Uterus (tissue), 4 donors: ENCODE data around the gene SART3. TPM values are rescaled to one million over a fixed set of nuclear protein-coding genes. Genes with fewer than 3 reads are reported as not detected.

Experiments
- DNase-seq, 2 donors: peaks; one replicate each; pipeline ENCODE4 v3.0.0-alpha.2; 2019 to 2020
- H3K27ac ChIP-seq, 2 donors: fragments of 200-600 bp; sonication (generic); 1 replicate in 1 of 2; 2 replicates in 1 of 2; pipeline ENCODE4 v1.5.1; 2016 to 2018
- H3K27me3 ChIP-seq, 2 donors: fragments of 200-600 bp; sonication (generic); one replicate each; pipeline ENCODE4 v1.5.1; 2018 to 2019; ENCODE audit warnings: control low read depth in 1 of 2
- H3K36me3 ChIP-seq, 2 donors: fragments of 200-600 bp; sonication (generic); one replicate each; pipeline ENCODE4 v1.5.1; 2019; ENCODE audit warnings: control low read depth in 1 of 2
- H3K4me1 ChIP-seq, 2 donors: fragments of 200-600 bp; sonication (generic); one replicate each; pipeline ENCODE4 v1.5.1; 2018 to 2019; ENCODE audit warnings: control low read depth in 1 of 2
- H3K4me3 ChIP-seq, 2 donors: fragments of 200-600 bp; sonication (generic); 1 replicate in 1 of 2; 2 replicates in 1 of 2; pipeline ENCODE4 v1.5.1; 2018 to 2019; ENCODE audit warnings: mild to moderate bottlenecking in 1 of 2
- H3K9me3 ChIP-seq, 2 donors: fragments of 200-600 bp; sonication (generic); one replicate each; pipeline ENCODE4 v1.5.1; 2019; ENCODE audit warnings: control low read depth in 1 of 2
- POLR2A ChIP-seq, 2 donors: fragments of 450-650 bp; IDR thresholded peaks; one replicate each; pipeline ENCODE4 v1.6.1; 2016; ENCODE audit warnings: antibody characterized with exemption in 2 of 2, mild to moderate bottlenecking in 1 of 2, moderate library complexity in 1 of 2
- intact Hi-C: fragments of 100-400 bp; cut with DNase I; formaldehyde crosslinking; loops from one replicate; pipeline ENCODE4 v1.15.1; 2023; ENCODE audit warnings: low total_unique reads
- total RNA-seq, 4 donors: library from RNA; depleted of rRNA in 3 of 4; stranded (reverse); fragments of >200 nt in 3 of 4; gene quantifications; one replicate each; pipeline versions ENCODE4 v1.1.0 to v1.2.4, GENCODE V29; 2014 to 2023
- TF ChIP-seq, protein P1 (sequence below), 4 experiments: fragments of 200-600 bp in 2 of 4; fragments of 450-650 bp in 2 of 4; sonication (generic) in 2 of 4; IDR thresholded peaks; one replicate each; pipeline ENCODE4 v1.5.1; 2016 to 2019; ENCODE audit warnings: antibody characterized with exemption in 4 of 4, mild to moderate bottlenecking in 2 of 4, moderate library complexity in 1 of 4
- donor health status: DM: yes; HTN: yes; CAD: no.

Gene SART3
- total RNA-seq, 4 donors from 2014 or later = 16.2 to 86.1 (median 55.7) TPM

DNA sequence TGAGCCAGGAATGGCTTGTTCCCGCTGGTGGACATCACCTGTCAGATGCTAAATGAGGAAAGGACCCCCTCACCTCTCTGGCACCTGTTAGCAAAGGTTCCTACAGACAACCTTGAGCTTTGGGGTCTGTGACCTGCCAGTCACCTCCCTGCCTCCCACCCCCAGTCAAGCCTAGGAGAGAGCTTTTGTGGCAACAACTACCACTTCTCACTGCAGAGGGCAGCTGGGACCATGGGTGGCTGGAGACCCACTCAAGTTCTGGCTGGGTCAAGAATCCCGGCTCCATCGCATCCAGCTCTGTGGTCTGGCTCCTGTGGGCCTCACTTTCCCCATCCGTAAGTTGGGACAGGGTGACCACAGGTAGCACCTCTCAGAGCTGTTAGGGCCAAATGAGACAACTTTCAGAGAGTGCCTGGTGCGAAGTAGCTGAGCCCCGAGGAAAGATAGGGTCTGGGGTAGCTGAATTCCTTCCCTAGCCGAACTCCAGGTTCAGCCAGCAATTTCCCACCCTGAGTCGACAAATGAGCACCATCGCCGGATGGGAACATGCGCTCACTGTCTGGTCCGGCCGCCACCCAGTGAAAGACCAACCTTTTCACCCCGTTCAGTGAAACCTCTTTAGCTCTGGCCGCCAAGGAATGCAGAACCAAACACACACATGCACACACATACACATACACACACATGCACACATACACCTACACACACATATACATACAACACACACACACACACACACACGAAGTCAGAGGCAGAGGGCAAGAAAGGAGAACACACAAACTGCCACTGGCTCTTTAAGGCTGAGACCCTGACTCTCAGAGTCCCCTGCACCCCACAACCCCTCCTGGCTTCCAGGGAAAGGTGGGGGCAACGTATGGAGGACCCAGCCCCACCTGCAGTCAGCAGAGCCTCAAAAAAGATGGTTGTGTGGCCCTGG lies 35.0 kb upstream of the SART3 start:
- H3K27ac ChIP-seq = peak overlapping the region; percentile 38 to 55
- H3K4me3 ChIP-seq = no peak overlapping the region
- H3K4me1 ChIP-seq = no peaks in the 10 kb centered on the region
- intact Hi-C loops = no loop called here
- DNase-seq = no peak
- no peaks in the 10 kb centered on the region for H3K36me3 ChIP-seq
- H3K27me3 ChIP-seq = no peaks in the 10 kb centered on the region
- TF ChIP-seq POLR2A (IDR thresholded peaks at IDR 0.05) = no peak
- TF ChIP-seq, protein P1, sequence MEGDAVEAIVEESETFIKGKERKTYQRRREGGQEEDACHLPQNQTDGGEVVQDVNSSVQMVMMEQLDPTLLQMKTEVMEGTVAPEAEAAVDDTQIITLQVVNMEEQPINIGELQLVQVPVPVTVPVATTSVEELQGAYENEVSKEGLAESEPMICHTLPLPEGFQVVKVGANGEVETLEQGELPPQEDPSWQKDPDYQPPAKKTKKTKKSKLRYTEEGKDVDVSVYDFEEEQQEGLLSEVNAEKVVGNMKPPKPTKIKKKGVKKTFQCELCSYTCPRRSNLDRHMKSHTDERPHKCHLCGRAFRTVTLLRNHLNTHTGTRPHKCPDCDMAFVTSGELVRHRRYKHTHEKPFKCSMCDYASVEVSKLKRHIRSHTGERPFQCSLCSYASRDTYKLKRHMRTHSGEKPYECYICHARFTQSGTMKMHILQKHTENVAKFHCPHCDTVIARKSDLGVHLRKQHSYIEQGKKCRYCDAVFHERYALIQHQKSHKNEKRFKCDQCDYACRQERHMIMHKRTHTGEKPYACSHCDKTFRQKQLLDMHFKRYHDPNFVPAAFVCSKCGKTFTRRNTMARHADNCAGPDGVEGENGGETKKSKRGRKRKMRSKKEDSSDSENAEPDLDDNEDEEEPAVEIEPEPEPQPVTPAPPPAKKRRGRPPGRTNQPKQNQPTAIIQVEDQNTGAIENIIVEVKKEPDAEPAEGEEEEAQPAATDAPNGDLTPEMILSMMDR (IDR thresholded peaks at IDR 0.05) = no peak
- no peaks in the 10 kb centered on the region for H3K9me3 ChIP-seq

DNA sequence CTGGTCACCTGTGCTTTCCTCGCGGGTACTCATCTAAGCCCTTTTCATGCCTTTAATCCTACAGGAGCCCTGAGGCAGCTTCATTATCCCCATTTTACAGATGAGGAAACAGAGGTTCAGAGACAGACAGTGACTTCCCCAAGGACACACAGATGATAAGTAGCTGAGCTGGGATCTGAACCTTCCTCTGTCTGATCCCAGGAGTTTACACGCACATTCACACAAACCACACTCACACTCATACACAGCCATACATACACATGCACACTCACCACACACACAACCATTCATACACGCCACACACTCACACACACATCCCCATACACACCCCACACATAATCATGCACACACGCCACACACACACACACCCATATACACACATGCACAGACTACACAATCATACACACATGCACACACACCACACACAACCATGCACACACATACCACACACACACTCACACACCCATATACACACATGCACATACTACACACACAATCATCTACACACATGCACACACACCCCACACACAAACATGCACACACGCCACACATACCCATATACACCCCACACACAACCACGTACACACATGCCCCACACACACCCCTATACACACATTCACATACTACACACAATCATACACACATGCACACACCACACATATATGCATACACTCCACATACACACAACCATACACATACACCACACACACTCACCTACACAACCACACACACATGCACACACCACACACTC lies 34.2 kb upstream of the SART3 start:
- intact Hi-C loops = no loop called here

DNA sequence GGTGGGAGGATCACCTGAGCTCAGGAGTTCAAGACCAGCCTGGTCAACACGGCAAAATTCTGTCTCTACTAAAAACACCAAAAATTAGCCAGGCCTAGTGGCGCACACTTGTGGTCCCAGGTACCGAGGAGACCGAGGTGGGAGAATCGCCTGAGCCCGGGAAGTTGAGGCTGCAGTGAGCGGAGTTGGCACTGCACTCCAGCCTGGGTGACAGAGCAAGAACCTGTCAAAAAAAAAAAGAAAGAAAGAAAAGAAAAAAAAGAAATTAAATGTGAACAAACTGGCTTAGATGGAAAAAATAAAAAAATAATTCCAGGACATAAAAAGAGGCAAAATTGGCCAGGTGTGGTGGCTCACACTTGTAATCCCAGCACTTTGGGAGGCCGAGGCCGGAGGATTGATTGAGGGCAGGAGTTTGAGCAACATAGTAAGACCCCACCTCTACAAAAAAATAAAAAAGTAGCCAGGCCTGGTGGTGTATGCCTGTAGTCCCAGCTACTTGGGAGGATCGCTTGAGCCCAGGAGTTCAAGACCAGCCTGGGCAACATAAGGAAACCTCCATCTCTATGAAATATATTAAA lies 33.4 kb upstream of the SART3 start:
- Histone ChIP-seq H3K27ac (no peak overlapping the region), H3K4me1 (no peaks in the 10 kb centered on the region), H3K27me3 (no peaks in the 10 kb centered on the region), H3K36me3 (no peaks in the 10 kb centered on the region), H3K9me3 (no peaks in the 10 kb centered on the region), H3K4me3 (no peak overlapping the region)
- no peak for TF ChIP-seq POLR2A (IDR thresholded peaks at IDR 0.05)
- TF ChIP-seq, protein P1 (IDR thresholded peaks at IDR 0.05) = no peak
- intact Hi-C loops = no loop called here
- no peak for DNase-seq

More for the DNA sequence above, 34.2 kb upstream of the SART3 start:
- H3K9me3 ChIP-seq = no peaks in the 10 kb centered on the region
- no peak overlapping the region for H3K4me3 ChIP-seq
- no peak for DNase-seq
- no peaks in the 10 kb centered on the region for H3K27me3 ChIP-seq
- TF ChIP-seq, protein P1 (IDR thresholded peaks at IDR 0.05) = no peak
- TF ChIP-seq POLR2A (IDR thresholded peaks at IDR 0.05) = no peak
- no peaks in the 10 kb centered on the region for H3K36me3 ChIP-seq
- no peaks in the 10 kb centered on the region for H3K4me1 ChIP-seq
- no peak overlapping the region for H3K27ac ChIP-seq

DNA sequence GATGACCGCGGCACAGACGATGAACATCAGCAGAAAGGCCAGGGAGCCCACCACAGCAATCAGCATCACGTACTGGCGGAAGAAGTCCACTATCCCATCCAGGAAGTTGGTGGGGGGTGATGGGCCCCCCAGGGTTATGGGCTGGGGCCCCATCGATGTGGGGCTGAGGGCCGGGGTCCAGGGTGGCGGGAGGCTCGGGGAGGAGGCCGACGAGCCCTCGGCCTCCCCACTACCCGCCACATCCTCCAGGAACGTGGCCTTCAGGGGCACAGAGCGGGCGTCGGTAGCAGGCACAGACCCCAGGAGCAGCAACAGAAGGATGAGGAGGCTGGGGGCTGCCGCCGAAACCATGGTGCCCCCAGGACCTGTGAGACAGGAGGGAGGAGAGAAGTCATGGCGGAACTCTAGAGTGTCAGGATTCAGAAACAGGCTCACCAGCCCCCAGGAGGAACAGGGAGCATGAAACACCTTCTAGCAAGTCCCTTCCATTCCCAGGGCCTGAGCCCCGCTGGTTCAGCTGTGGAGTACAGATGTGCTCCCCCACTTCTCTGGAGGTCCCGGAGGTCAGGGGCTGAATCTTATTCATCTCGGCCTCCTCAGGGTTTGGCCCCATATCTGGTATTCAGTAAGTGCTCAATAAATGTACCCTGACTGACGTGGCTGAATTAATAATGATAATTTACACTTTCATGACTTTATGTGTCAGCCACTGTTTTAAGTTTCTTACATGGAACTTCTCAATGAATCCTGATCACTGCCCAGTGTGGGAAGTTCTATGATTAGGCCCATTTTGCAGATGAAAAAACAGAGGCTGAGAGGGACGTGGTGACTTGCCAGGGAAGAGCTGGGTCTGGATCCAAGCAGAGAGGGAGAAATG lies 31.3 kb upstream of the SART3 start:
- intact Hi-C loops = no loop called here
- H3K4me3 ChIP-seq = no peak overlapping the region
- H3K27ac ChIP-seq = no peak overlapping the region
- no peaks in the 10 kb centered on the region for H3K9me3 ChIP-seq
- no peak for DNase-seq
- H3K27me3 ChIP-seq = no peaks in the 10 kb centered on the region
- no peaks in the 10 kb centered on the region for H3K4me1 ChIP-seq
- TF ChIP-seq, protein P1 (IDR thresholded peaks at IDR 0.05) = no peak
- TF ChIP-seq POLR2A (IDR thresholded peaks at IDR 0.05) = no peak
- no peaks in the 10 kb centered on the region for H3K36me3 ChIP-seq
